Left hindlimb (tissue), 1 donor: Measurements from ENCODE around the gene ID1.
"Not testable (repeated sequence)": the region's sequence is repeated elsewhere in the genome, so short reads cannot be mapped to it uniquely, and the experiment has no call there.

ENCODE experiments used
- DNase-seq: peaks from one replicate; pipeline ENCODE4 v3.0.0-alpha.2; 2018

The ID1 gene

DNA sequence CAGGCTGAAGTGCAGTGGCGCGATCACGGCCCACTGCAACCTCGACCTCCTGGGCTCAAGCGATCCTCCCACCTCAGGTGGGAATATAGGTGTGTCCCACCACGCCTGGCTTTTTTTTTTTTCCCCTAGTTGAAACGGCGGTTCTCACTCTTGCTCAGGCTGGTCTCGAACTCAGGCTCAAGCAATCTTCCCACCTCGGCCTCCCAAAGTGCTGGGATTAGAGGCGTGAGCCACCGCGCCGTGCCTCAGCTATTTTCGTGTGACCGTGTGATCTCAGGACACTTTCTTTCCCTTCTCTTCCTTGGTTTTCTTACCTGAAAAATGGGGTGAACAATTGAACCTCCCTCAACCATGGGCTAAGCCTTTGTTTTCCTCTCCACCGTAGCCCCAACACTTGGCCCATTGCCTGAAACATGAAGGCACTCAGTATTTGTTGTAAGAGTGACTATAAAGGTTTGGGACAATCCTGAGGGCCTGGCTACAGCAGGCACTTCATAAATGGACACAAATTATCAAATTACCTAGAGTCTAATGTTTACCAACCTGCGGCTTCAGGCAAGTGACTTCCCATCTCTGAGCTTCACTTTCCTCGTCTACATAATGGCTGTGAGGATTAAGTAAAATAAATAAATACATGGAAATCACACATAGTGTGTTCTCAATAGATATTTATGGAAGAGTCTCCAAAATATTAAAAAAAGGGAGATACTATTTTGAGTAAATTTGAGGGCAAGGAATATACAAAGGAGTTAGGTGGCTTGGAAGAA is 31.4 kb upstream of the ID1 start:
- DNase-seq = no peak

DNA sequence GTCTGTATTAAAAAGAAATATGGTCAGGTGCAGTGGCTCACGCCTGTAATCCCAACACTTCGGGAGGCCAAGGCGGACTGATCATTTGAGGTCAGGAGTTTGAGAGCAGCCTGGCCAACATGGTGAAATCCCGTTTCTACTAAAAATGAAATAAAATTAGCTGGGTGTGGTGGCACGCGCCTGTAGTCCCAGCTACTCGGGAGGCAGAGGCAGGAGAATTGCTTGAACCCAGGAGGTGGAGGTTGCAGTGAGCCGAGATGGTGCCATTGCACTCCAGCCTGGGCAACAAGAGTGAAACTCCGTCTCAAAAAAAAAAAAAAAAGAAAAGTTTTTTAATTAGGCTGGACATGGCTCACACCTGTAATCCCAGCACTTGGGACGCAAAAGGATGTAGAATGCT is 30.1 kb upstream of the ID1 start:
- DNase-seq = not testable (repeated sequence)

DNA sequence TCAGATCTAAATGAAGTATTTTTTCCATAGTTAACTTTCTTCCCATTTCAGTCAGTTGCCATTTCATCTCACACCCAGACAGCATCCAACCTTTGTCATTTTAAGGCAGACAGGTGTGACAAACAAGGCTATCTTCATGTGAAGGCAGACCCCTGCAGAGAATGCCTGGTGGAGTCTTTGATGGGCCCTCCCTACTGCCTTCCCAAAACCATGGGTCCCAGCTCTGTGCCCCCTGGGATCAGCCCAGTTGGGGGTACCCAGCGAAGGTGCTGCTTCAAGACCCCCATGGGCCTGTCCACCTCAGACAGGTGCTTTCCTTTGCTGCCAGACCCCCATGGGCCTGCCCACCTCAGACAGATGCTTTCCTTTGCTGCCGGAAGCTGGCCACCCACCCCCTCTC is 28.3 kb upstream of the ID1 start:
- no peak for DNase-seq

DNA sequence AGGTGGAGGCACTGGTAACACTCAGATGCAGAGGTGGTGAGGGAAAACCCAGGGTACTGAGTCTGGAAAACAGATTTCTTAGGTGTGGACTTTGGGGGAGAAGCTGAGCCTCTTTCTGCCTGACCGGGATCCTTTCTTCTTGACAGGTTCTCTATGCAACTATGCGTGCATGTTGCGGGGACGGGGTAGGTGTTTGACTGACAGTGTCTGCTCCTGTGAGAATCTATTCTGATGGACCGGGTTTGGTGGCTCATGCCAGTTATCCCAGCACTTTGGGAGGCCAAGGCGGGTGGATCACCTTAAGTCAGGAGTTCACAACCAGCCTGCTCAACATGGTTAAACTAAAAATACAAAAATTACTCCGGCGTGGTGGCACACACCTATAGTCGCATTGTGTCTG is 27.9 kb upstream of the ID1 start:
- no peak for DNase-seq

- DNase-seq = no peak
Measured at GRCh38 chr20:31578448-31579138, 26.5 kb upstream of the ID1 start.

- DNase-seq = no peak
Measured at GRCh38 chr20:31579245-31579644, 25.8 kb upstream of the ID1 start.

GRCh38 chr20:31579941-31580651 is 25.0 kb upstream of the ID1 start:
- DNase-seq = not testable (repeated sequence)

DNA sequence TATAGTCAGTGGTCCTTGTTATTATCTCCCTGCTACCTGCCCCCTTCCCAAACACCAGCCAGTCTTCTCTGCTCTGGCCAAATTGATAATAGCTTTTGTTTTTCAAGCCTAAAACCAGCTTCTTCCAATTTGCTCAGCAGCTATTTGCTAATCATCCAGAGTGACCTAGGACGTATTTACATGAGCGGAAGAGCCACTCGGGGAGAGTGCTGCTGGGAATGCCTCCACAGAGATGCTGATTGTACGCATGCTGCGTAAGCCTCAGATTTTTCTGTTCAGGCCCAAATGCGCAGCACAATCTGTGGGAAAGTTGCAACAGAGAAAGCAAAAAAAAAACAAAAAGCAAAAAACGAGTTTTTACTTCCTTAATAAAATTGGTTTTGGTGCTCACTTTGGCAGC is 24.4 kb upstream of the ID1 start:
- DNase-seq = no peak

DNA sequence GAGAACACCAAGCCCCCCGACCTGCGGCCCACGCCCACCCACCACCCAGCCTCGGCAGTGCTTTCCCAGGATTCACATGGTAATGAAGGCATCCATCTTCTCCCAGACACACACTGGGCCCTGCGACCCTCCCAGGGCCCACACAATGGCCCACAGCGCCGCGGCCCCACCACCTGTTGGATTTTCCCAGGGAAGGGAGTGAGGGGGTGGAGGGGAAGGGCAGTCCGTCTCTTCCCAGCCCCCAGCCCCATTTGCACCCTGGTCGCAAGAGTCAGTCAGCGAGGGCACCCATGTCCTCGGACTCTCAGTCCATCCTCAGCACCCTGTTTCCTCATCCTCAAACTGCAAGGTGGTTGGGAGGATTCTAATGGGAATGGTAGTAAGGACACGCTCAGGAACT is 23.7 kb upstream of the ID1 start:
- DNase-seq = no peak

DNA sequence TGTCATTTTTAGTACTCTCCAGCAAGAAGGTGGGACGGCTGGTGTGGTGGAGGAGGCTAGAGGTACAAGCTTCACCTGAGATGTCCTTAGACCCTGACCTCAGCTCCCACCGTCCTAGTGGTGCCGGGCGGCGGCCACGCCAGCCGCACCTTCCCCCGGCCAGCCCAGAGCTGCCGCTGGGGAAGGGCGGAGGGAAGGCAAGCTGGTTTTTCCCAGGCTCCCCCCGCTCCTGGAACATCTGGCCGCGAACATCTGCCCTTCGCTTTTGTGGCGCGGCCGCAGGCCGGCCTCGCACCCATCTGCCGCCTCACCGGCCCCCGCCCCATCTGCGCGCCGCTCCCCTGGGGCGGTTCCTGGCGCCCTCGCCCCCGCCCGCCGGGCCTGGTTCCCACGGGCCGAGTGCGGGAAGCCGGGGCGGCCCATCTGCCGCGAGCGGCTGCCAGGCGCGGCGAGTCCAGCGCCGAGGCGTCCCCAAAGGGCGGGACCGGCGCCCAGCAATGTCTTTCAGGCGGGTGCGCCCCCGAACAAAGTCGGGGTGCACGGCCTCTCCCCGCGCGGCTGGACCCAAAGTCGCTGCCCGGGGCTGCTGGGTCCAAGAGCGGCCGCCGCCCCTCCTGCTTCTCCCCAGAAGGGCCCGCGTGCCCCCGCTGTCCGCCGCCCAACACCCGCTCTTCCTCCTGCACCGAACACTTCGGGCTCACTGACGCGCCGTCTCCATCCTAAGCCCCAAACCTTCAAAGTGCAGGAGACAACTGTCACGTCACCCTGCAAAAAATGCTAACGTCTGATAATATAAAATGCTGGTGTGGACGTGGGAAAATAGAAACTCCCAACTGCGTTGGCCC is 17.3 kb upstream of the ID1 start:
- peak; percentile 66 for DNase-seq

DNA sequence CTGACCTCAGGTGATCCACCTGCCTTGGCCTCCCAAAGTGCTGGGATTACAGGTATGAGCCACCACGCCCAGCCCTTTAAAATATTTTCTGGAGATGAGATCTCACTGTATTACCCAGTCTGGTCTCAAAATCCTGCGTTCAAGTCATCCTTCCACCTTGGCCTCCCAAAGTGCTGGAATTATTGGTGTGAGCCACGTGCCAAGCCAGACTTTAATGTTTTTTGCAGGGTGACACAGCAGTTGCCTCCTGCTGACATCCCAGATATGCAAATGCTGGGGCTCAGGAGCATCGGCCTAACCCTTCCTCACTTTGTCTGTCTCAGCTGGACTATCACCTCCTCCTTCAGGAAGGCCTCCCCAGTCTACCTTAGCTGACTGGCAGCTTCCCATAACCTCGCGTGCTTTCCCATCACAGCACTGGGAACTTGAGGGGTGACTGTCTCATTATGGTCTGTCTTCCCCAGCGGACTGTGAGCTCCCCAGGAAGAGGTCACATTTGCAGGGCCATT is 14.3 kb upstream of the ID1 start:
- no peak for DNase-seq

GRCh38 chr20:31593221-31594001 is 11.7 kb upstream of the ID1 start:
- no peak for DNase-seq

DNA sequence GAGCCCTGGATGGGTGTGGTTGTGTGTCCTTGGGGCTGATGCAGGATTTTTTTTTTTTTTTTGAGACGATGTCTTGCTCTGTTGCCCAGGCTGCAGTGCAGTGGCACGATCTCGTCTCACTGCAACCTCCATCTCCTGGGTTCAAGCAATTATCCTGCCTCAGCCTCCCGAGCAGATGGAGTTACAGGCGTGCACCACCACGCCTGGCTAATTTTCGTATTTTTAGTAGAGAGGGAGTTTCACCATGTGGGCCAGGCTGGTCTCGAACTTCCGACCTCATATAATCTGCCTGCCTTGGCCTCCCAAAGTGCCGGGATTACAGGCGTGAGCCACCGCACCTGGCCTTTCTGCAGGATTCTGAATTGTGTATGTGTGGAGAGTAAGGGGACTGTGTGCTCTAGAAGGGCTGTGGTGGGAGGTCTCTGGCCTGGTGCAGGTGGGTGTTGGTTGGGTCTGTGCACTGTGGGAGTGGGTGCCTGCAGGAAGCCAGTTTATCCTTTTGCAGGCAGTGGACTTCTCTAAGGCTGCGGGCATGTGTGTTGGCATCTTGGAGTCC is 11.0 kb upstream of the ID1 start:
- DNase-seq = no peak

DNA sequence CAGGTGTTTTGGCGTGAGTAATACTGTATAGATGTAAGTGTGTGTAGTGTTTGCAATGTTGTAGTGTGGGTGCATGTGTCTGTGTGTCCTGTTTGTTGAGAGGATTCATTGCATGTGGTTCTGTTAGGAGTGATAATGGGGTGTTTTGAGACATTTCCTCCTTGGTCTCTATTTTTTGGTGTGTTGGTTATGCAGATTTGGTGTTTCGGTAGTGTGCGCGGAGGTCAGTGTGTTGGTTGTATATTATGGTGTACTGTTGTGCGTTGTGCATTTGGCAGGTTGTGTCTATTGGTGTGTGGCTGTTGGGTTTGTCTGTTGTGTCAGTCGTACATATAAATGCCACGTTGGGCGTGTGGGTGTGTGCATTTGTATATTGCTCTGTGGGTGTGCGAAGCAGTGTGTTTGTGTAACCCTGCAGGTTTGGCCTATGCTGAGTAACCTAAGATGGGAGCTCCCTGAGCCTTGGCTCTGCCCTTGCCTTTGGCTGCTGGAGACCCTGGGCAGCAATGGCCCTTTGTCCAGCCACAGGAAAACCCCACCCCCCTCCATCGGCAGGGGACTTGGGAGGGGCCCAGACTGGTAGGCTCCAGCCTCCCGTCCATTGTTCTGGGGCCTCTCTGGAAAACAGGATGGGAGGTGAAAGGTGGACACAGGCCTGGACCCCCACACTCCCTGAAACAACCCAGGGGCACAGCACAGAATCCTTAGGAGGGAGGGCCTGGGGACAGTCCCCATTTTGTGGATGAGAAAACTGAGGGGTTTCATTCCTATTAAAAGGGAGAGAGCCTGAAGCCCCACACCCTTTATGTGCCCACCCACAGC is 10.3 kb upstream of the ID1 start:
- no peak for DNase-seq

GRCh38 chr20:31595380-31595653 is 9.8 kb upstream of the ID1 start:
- DNase-seq = no peak

GRCh38 chr20:31595654-31596411 is 9.3 kb upstream of the ID1 start:
- DNase-seq = peak; percentile 93

DNA sequence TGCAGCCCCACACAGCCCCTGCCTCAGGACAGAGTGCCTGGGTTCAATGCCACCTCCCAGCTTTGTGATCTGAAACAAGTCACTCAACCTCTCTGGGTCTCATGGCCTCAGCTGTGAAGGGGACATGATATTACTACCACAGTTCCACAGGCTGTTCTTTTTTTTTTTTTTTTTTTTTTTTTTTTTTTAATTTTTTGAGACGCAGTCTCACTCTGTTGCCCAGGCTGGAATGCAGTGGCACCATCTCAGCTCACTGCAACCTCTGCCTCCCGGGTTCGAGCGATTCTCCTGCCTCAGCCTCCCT is 8.7 kb upstream of the ID1 start:
- DNase-seq = not testable (repeated sequence)

- no peak for DNase-seq
Measured at GRCh38 chr20:31596831-31597480, 8.1 kb upstream of the ID1 start.

DNA sequence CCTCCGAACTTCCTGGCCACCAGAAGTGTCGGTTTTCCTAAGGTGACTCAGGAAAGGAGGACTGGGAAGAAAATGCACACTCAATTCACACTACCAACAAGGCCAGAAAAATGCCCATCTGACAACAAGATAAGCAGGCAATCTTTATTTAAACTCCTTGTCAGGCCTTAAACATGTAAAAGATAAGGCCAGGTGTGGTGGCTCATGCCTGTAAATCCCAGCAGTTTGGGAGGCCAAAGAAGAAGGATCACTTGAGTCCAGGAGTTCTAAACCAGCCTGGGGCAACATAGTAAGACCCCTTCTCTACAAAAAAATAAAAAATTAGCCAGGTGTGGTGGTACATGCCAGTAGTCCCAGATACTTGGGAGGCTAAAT is 7.6 kb upstream of the ID1 start:
- DNase-seq = no peak

DNA sequence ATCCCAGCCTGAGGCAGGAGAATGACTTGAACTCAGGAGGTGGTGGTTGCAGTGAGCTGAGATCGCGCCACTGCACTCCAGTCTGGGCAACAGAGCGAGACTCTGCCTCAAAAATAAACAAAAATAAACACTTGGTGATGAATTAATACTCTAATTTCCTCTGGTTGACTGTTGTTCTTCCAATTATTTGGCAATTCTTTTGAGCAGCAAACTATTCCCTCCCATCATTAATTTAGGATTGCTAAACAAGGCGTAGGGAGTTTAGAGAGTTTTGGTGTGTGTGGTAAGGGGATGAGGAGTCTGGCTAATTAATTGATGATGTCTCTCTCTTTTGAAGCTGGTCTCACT is 2.7 kb upstream of the ID1 start:
- DNase-seq = no peak
